ENCODE data around the gene OGFOD1. TPM values are rescaled to one million over a fixed set of nuclear protein-coding genes. Genes with fewer than 3 reads are reported as not detected.
A peak's percentile ranks its signal among the peaks of the same experiment; 100 is the strongest.

OGFOD1 gene
- total RNA-seq, 1 experiment from 2014 or later: 95.5 TPM

DNA sequence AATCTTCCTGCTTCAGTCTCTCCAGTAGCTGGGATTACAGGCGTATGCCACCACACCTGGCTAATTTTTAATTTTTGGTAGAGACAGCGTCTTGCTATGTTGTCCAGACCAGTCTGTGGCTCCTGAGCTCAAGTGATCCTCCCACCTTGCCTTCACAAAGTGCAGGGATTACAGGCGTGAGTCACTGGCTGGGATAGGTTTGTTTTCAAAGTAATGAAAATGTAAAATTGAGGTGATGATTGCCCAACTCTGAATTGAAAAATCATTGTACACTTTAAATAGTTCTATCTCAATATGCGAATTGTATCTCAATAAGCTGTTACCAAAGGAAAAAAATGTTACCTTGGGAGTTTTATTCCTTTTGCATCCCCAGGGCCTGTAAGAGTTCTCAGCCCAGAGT lies 24.8 kb upstream of the OGFOD1 start:
- DNase-seq (ENCODE audit: low spot score): no peak

DNA sequence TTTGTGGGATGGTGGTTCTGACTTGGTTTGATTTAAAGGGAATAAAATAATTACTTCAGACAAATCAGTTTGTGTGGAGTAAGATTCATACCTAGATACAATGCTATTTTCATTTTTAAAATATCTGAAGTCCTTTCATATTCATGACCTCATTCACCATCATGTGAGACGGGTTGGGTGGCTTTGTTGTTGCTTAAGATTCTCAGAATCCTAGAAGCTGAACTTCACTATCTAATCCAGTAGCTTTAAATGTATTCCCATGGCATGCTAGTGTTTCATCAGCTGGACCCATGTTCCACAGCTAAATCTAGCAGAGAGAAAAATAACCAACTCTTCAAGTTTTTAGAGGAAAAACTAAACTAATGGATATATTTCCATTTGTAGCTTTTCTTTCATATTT lies 23.3 kb upstream of the OGFOD1 start:
- no peak for DNase-seq (ENCODE audit: low spot score)

- no peak for DNase-seq (ENCODE audit: low spot score)
Observed at GRCh38 chr16:56436258-56436657, 15.1 kb upstream of the OGFOD1 start.

- no peak for DNase-seq (ENCODE audit: low spot score)
Observed at GRCh38 chr16:56438038-56438437, 13.3 kb upstream of the OGFOD1 start.

DNA sequence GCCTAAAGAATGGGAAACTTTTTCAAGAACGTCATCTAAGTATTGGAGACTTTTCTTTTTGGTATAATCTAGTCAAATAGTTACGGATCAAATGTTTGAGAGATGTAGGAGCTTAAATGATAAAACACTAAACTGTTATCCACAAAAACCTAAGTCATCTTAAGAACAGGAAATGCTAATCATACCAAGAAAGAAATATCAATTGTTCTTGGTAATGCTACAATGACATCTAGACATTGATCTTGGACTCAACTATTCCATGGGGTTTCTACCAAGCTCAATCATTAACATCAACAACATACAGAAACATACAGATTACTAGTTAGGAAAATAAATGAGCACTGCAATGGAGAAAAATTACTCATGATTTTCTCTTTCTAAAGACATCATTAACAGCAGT lies 4.1 kb upstream of the OGFOD1 start:
- DNase-seq (ENCODE audit: low spot score): no peak

DNA sequence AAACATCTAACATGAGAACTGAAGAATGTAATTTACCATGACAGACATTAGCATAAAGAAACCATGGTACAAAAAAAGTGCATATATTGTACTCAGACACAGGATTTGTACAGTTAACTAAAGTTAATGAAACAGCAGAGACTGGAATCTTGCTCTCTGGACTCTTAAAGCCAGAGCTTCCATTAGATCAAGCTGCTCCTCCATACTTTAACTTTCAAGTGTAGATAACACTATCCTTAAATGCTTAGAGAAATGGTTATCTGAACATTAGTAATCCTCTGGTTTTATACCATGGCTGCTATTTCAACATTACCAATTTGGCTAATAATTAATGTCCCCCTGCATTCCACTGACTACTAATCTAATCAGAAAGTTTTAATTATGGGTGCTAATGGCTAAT lies 3.3 kb upstream of the OGFOD1 start:
- DNase-seq (ENCODE audit: low spot score): no peak

GRCh38 chr16:56450275-56450985 lies 924 bp upstream of the OGFOD1 start:
- no peak for DNase-seq (ENCODE audit: low spot score)

- DNase-seq (ENCODE audit: low spot score): peak; percentile 9
Observed at GRCh38 chr16:56451753-56452689, 667 bp downstream of the OGFOD1 start.

DNA sequence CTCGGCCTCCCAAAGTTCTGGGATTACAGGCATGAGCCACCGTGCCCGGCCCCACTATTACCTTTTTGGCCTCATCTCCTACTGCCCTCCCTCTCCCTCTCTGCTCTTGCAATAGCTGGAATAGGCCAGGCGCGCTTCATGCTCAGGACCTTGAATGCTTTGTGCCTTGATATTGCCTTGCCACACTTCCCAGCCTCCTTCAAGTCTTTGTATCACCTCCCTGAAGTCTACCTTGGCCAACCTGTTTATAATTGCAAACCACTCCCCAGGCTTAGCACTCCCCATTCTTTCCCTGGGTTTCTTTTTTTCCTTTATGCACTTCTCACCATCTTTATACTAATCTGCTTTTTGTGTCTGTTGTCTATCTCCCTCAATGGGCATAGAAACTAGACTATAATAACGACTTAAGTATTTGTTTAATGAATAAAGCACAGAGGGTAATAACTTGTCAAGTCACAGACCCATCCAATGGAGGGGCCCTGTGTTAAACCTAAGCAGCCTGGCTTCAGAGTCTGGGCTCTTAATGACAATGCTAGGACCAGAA lies 6.6 kb downstream of the OGFOD1 start:
- no peak for DNase-seq (ENCODE audit: low spot score)

- no peak for DNase-seq (ENCODE audit: low spot score)
Observed at GRCh38 chr16:56460101-56460500, 8.7 kb downstream of the OGFOD1 start.

GRCh38 chr16:56462064-56462796 lies 10.9 kb downstream of the OGFOD1 start:
- no peak for DNase-seq (ENCODE audit: low spot score)

GRCh38 chr16:56463153-56463552 lies 11.8 kb downstream of the OGFOD1 start:
- no peak for DNase-seq (ENCODE audit: low spot score)

GRCh38 chr16:56466344-56466743 lies 15.0 kb downstream of the OGFOD1 start:
- DNase-seq (ENCODE audit: low spot score): no peak

DNA sequence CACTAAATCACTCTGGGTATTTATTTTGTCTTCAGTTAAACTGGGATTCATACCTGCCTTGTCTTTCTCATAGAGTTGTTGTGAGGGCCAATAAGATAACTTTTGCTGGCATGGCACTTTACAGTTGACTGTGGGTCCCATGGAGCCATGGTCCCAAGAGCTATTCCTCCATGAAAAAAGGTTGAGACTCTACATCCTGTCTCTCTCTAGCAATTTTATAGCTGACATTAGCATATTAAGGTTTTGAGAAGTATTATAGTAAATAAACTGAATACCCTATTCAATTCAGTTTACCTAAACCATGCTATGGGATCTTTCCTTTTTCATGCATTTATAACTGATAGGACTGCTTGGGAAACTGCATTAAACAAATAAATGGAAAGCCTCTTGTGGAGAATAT lies 17.4 kb downstream of the OGFOD1 start:
- no peak for DNase-seq (ENCODE audit: low spot score)

DNA sequence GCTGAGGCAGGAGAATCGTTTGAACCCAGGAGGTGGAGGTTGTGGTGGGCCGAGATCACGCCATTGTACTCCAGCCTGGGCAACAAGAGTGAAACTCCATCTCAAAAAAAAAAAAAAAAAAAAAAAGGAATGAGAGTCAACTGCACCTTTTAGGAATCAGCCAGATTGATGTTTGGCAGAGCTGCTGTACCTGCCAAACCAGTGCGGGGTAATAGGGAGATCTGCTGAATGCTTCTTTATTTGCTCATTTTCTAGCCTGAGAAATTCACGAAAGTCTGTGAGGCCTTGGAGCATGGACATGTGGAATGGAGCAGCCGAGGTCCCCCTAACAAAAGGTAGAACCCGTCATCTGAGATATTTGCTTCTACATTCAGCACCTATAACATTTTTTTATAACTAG lies 18.4 kb downstream of the OGFOD1 start:
- DNase-seq (ENCODE audit: low spot score): no peak

DNA sequence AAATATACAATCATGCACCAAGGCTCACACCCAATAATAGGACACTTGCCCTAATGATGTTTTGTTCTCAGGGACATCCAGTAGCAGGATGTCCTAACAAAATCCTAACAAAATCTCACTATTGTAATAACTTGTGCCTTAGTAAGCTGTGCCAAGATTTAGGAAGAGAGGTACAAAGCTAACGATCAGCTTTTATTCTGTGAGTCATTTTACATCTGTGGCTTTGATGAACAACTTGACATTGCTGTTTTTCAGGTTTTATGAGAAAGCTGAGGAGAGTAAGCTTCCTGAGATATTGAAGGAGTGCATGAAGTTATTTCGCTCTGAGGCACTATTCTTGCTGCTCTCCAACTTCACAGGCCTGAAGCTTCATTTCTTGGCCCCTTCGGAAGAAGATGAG lies 18.9 kb downstream of the OGFOD1 start:
- DNase-seq (ENCODE audit: low spot score): no peak

DNA sequence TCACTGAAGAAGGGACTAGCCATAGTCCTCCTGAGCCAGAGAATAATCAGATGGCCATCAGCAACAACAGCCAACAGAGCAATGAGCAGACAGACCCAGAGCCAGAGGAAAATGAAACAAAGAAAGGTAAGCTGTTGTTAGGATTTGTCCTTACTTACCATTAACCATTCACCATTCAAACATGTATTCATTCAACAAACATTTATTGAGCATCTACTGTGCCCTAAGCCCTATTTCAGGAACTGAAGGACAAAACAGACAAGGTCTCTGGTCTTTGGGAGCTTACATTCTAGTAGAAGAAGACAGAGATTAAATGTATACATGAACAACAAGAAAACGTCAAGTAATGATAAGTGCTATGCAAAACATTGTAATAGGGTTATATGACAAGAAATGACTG lies 19.3 kb downstream of the OGFOD1 start:
- DNase-seq (ENCODE audit: low spot score): no peak

GRCh38 chr16:56475201-56475600 lies 23.8 kb downstream of the OGFOD1 start:
- DNase-seq (ENCODE audit: low spot score): no peak

DNA sequence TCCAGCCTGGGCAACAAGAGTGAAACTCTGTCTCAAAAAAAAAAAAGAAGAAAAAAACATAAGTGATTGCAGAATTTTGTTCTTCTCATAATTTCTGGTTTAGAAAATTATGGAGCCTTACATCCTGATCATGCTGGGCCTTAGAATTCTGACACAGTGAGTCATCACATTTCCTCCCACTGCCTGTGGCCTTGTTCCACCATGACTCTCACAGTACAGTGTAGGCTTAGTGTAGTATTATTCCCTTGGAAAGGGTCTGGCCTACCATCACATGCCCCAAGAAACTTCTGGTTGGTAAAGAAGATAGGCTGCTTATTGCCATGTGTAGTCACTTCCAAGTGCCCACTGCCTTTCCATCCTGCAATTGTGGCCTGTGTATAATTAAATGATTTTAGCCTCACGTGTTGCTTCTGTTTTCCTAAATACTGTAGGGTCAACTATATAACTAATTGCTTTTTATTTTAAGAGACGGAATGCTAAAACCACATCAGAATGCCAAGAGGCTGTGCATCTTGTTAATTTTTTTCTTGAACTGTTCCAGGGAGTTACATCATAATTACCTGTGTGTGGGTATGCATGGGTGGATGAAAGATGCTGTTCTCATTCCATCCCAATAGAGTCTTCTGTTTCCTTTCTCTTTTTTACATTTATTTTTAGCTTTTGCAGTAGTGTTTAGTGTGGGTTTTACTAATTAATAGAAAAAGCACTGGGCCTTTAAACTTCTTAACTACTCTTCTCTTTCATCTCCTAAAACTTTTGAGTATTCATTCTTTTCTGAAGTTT lies 25.9 kb downstream of the OGFOD1 start:
- DNase-seq (ENCODE audit: low spot score): peak; percentile 59

GRCh38 chr16:56478281-56479049 lies 27.1 kb downstream of the OGFOD1 start:
- DNase-seq (ENCODE audit: low spot score): no peak

- no peak for DNase-seq (ENCODE audit: low spot score)
Observed at GRCh38 chr16:56479469-56479868, 28.1 kb downstream of the OGFOD1 start.

All from H4 (cell line).